ENCODE measurements around the gene ACSS3.

The ACSS3 gene

GRCh38 chr12:81245458-81245857 is 167.6 kb downstream of the ACSS3 start:
- no peak overlapping the region for H3K27ac ChIP-seq (ENCODE audit: low read length)
- no peaks in the 10 kb centered on the region for H3K79me2 ChIP-seq (ENCODE audit: low read length)
- H3K4me1 ChIP-seq (ENCODE audit: low read length) = peaks cover 14% of the 10 kb centered on the region
- no peaks in the 10 kb centered on the region for H3K9me3 ChIP-seq (ENCODE audit: insufficient read depth, low read length)
- H3K36me3 ChIP-seq (replicated peaks; ENCODE audit: low read depth, low read length) = no peaks in the 10 kb centered on the region
- no peak overlapping the region for H3K4me2 ChIP-seq (ENCODE audit: low read length)
- no peaks in the 10 kb centered on the region for H3K27me3 ChIP-seq (ENCODE audit: low read depth, low read length)
- TF ChIP-seq CTCF (IDR thresholded peaks at IDR 0.05; ENCODE audit: low read depth, low read length) (no peak), EZH2phosphoT487 (IDR thresholded peaks at IDR 0.05; ENCODE audit: low read depth) (no peak)
- H4K20me1 ChIP-seq (ENCODE audit: insufficient read depth, low read length) = no peaks in the 10 kb centered on the region
- H2AFZ ChIP-seq (ENCODE audit: low read depth, low read length) = peak overlapping the region; percentile 76; the same call in 1 of the 2 replicates
- no peak overlapping the region for H3K4me3 ChIP-seq (ENCODE audit: low read length)
- no peak overlapping the region for H3K9ac ChIP-seq (ENCODE audit: low read length)

- Histone ChIP-seq H3K9ac (ENCODE audit: low read length) (no peak overlapping the region), H3K9me3 (ENCODE audit: insufficient read depth, low read length) (no peaks in the 10 kb centered on the region), H4K20me1 (ENCODE audit: insufficient read depth, low read length) (no peaks in the 10 kb centered on the region), H3K4me2 (ENCODE audit: low read length) (peak overlapping the region; percentile 16), H3K27me3 (ENCODE audit: low read depth, low read length) (no peaks in the 10 kb centered on the region), H3K27ac (ENCODE audit: low read length) (peak overlapping the region; percentile 39; the same call in 1 of the 2 replicates), H3K4me3 (ENCODE audit: low read length) (no peak overlapping the region), H3K79me2 (ENCODE audit: low read length) (no peaks in the 10 kb centered on the region), H2AFZ (ENCODE audit: low read depth, low read length) (peak overlapping the region; percentile 76), H3K4me1 (ENCODE audit: low read length) (peaks cover 14% of the 10 kb centered on the region), H3K36me3 (replicated peaks; ENCODE audit: low read depth, low read length) (no peaks in the 10 kb centered on the region)
- TF ChIP-seq EZH2phosphoT487 (IDR thresholded peaks at IDR 0.05; ENCODE audit: low read depth) (no peak), CTCF (IDR thresholded peaks at IDR 0.05; ENCODE audit: low read depth, low read length) (no peak)
Measured at GRCh38 chr12:81245907-81246570, 168.2 kb downstream of the ACSS3 start.

GRCh38 chr12:81249976-81250375 is 172.1 kb downstream of the ACSS3 start:
- no peak overlapping the region for H3K9ac ChIP-seq (ENCODE audit: low read length)
- H3K4me1 ChIP-seq (ENCODE audit: low read length) = peaks cover 14% of the 10 kb centered on the region
- H3K9me3 ChIP-seq (ENCODE audit: insufficient read depth, low read length) = no peaks in the 10 kb centered on the region
- no peak overlapping the region for H3K4me3 ChIP-seq (ENCODE audit: low read length)
- H3K79me2 ChIP-seq (ENCODE audit: low read length) = no peaks in the 10 kb centered on the region
- no peaks in the 10 kb centered on the region for H3K27me3 ChIP-seq (ENCODE audit: low read depth, low read length)
- H4K20me1 ChIP-seq (ENCODE audit: insufficient read depth, low read length) = no peaks in the 10 kb centered on the region
- no peaks in the 10 kb centered on the region for H3K36me3 ChIP-seq (replicated peaks; ENCODE audit: low read depth, low read length)
- no peak overlapping the region for H3K4me2 ChIP-seq (ENCODE audit: low read length)
- no peak for TF ChIP-seq EZH2phosphoT487 (IDR thresholded peaks at IDR 0.05; ENCODE audit: low read depth)
- no peak for TF ChIP-seq CTCF (IDR thresholded peaks at IDR 0.05; ENCODE audit: low read depth, low read length)
- no peak overlapping the region for H3K27ac ChIP-seq (ENCODE audit: low read length)
- no peak overlapping the region for H2AFZ ChIP-seq (ENCODE audit: low read depth, low read length)

GRCh38 chr12:81252228-81252627 is 174.3 kb downstream of the ACSS3 start:
- no peak overlapping the region for H3K9ac ChIP-seq (ENCODE audit: low read length)
- H3K27me3 ChIP-seq (ENCODE audit: low read depth, low read length) = no peaks in the 10 kb centered on the region
- no peaks in the 10 kb centered on the region for H3K36me3 ChIP-seq (replicated peaks; ENCODE audit: low read depth, low read length)
- H2AFZ ChIP-seq (ENCODE audit: low read depth, low read length) = no peak overlapping the region
- no peak overlapping the region for H3K27ac ChIP-seq (ENCODE audit: low read length)
- H3K4me1 ChIP-seq (ENCODE audit: low read length) = peaks cover 1% of the 10 kb centered on the region
- no peak overlapping the region for H3K4me3 ChIP-seq (ENCODE audit: low read length)
- TF ChIP-seq EZH2phosphoT487 (IDR thresholded peaks at IDR 0.05; ENCODE audit: low read depth) = no peak
- TF ChIP-seq CTCF (IDR thresholded peaks at IDR 0.05; ENCODE audit: low read depth, low read length) = no peak
- no peaks in the 10 kb centered on the region for H3K9me3 ChIP-seq (ENCODE audit: insufficient read depth, low read length)
- no peaks in the 10 kb centered on the region for H4K20me1 ChIP-seq (ENCODE audit: insufficient read depth, low read length)
- H3K79me2 ChIP-seq (ENCODE audit: low read length) = no peaks in the 10 kb centered on the region
- H3K4me2 ChIP-seq (ENCODE audit: low read length) = no peak overlapping the region

All from OCI-LY3 (cell line).